ENCODE data around the gene TMEM245.
"Not testable (repeated sequence)": the region's sequence is repeated elsewhere in the genome, so short reads cannot be mapped to it uniquely, and the experiment has no call there.

The TMEM245 gene

GRCh38 chr9:109132567-109133021, 12.8 kb upstream of the TMEM245 start:
- no peak for DNase-seq

GRCh38 chr9:109129470-109130197, 9.9 kb upstream of the TMEM245 start:
- no peak for DNase-seq

GRCh38 chr9:109126671-109127070, 6.9 kb upstream of the TMEM245 start:
- DNase-seq = not testable (repeated sequence)

- DNase-seq = no peak
Observed at GRCh38 chr9:109124121-109124520, 4.4 kb upstream of the TMEM245 start.

GRCh38 chr9:109122726-109123621, 3.2 kb upstream of the TMEM245 start:
- DNase-seq = no peak

GRCh38 chr9:109121232-109121796, 1.6 kb upstream of the TMEM245 start:
- DNase-seq = no peak

- DNase-seq = no peak
Observed at GRCh38 chr9:109120204-109120789, 550 bp upstream of the TMEM245 start.

GRCh38 chr9:109118808-109119438, 824 bp downstream of the TMEM245 start:
- DNase-seq = no peak

- peak; percentile 57 for DNase-seq
Observed at GRCh38 chr9:109117856-109118807, 1.6 kb downstream of the TMEM245 start.

GRCh38 chr9:109115931-109116526, 3.7 kb downstream of the TMEM245 start:
- DNase-seq = no peak

GRCh38 chr9:109114670-109115069, 5.1 kb downstream of the TMEM245 start:
- DNase-seq = no peak

GRCh38 chr9:109113892-109114609, 5.7 kb downstream of the TMEM245 start:
- DNase-seq = no peak

- DNase-seq = no peak
Observed at GRCh38 chr9:109113254-109113653, 6.5 kb downstream of the TMEM245 start.

- no peak for DNase-seq
Observed at GRCh38 chr9:109110329-109111021, 9.3 kb downstream of the TMEM245 start.

- DNase-seq = no peak
Observed at GRCh38 chr9:109109967-109110328, 9.8 kb downstream of the TMEM245 start.

GRCh38 chr9:109108318-109108717, 11.4 kb downstream of the TMEM245 start:
- no peak for DNase-seq

GRCh38 chr9:109107402-109108240, 12.1 kb downstream of the TMEM245 start:
- peak; percentile 2 for DNase-seq

GRCh38 chr9:109101810-109102209, 17.9 kb downstream of the TMEM245 start:
- no peak for DNase-seq

- DNase-seq = no peak
Observed at GRCh38 chr9:109101202-109101595, 18.5 kb downstream of the TMEM245 start.

Data from T1000 (cell line).